GM21619 (cell line): Measurements from ENCODE around the gene EXOSC6.
"Not testable (repeated sequence)": the region's sequence is repeated elsewhere in the genome, so short reads cannot be mapped to it uniquely, and the experiment has no call there.

Experiments used
- ATAC-seq: cut with Tn5 transposase; IDR thresholded peaks from one replicate; pipeline ENCODE4 v1.9.1; 2021; ENCODE audit not compliant: unreplicated experiment

EXOSC6 gene

GRCh38 chr16:70200063-70200462 is 51.7 kb downstream of the EXOSC6 start:
- ATAC-seq = not testable (repeated sequence)

- ATAC-seq = not testable (repeated sequence)
Measured at GRCh38 chr16:70199170-70199569, 52.6 kb downstream of the EXOSC6 start.

GRCh38 chr16:70198666-70199065 is 53.1 kb downstream of the EXOSC6 start:
- ATAC-seq = not testable (repeated sequence)

- ATAC-seq = not testable (repeated sequence)
Measured at GRCh38 chr16:70198230-70198629, 53.5 kb downstream of the EXOSC6 start.

- not testable (repeated sequence) for ATAC-seq
Measured at GRCh38 chr16:70197611-70198010, 54.1 kb downstream of the EXOSC6 start.
